ENCODE data around the gene SORCS1. TPM values are rescaled to one million over a fixed set of nuclear protein-coding genes. Genes with fewer than 3 reads are reported as not detected.

SORCS1 gene
- total RNA-seq, 1 donor from 2014 or later = not detected

DNA sequence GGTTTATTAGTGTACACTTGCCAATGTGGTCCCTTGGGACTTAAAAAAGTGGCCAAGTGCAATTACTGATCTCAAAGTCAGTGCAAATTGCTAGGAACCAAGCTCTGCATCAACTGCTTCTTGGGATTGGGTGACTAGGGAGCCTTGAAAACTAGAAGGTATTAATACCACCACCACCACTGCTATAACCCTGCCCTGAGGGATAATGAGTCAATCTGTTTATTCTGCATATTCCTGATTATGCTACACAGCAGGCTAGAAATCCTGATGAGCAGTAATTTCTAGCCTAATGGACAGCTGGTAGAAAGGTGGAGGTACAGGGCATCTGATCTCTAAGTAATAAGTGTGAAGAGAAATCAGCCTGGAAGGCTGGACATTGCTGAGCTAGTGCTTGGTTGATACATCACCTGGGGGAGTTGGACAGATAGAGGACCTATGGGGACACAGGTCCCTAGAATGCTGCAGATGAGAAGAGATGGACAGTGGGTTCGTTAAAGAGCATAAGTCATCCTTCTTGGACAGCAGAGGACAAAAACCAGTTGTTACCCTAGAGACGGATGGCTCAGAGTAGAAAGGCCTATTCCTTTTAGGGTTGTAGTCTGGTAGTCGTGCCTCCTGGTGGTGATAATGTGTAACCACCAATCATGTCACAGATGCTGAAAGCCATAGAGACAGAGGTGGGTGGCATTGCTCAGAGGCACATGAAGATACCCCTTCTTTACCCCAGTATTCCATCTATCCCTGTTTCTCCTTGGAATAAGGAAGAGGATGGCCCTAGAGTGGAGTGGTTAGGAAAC lies 554.8 kb downstream of the SORCS1 start:
- intact Hi-C loops (cut with micrococcal nuclease) = no loop called here

GRCh38 chr10:106608066-106608465 lies 556.4 kb downstream of the SORCS1 start:
- intact Hi-C loops (cut with micrococcal nuclease) = no loop called here

- intact Hi-C loops (cut with micrococcal nuclease) = no loop called here
These were observed 569.2 kb downstream of the SORCS1 start for GRCh38 chr10:106595281-106595680.

DNA sequence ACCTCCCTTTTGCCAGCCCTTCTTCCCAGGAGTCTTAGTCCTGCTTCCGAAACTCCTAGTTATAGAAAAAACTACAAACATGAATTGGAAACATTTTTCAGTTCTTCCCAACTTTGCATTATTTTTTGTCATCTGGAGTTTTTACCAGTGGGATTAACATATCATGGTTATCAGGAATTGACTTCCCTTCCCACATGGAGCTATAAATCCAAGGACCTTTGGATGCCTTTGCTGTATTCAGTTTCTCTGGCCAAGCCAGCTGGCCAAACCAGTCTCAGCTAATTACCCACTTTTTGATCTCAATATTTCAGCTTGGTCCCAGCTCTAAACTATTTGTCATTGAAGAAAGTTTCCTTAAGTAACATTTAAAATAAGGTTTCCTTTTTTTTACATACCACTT lies 570.6 kb downstream of the SORCS1 start:
- intact Hi-C loops (cut with micrococcal nuclease) = no loop called here

DNA sequence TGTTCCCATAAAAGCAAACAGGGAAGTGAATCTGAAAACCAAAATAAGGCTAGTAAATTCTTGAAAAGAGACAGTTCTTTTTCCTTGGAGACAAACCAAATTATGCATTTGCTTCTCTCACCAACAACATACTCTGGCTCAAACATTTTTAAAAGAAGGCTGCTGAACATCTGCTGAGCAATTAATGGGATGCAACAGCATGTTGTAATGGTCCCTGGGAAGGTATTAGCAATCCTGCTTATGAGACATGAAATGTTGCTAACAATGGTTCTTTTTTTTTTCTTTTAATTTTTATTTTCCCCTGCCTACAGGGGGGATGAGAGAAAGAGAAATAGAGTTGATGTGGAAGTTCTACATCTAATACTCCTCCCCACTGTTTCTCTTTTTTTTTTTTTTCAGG lies 572.1 kb downstream of the SORCS1 start:
- intact Hi-C loops (cut with micrococcal nuclease) = no loop called here

GRCh38 chr10:106582291-106582690 lies 582.2 kb downstream of the SORCS1 start:
- intact Hi-C loops (cut with micrococcal nuclease) = no loop called here

DNA sequence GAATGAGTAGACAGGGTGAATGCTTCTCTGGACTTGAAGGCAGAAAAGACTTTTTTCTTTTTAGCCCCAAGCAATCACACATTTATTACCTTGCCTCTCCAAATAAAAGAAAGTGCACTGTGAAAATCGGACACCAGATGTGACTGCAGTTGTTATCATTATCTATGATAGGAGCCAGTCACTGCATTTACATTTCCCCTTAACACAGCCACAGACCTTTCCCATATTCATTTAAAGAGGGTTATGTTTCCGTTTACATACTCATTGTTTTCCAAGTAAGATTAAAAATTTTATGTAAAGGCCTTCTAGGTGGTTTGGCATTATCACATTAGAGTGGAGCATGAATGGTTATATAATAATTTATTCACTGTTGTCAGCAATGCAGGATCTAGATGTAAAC lies 586.8 kb downstream of the SORCS1 start:
- intact Hi-C loops (cut with micrococcal nuclease) = no loop called here

GRCh38 chr10:106577266-106577665 lies 587.2 kb downstream of the SORCS1 start:
- intact Hi-C loops (cut with micrococcal nuclease) = no loop called here

- intact Hi-C loops (cut with micrococcal nuclease) = no loop called here
These were observed 588.0 kb downstream of the SORCS1 start for GRCh38 chr10:106576534-106576933.

DNA sequence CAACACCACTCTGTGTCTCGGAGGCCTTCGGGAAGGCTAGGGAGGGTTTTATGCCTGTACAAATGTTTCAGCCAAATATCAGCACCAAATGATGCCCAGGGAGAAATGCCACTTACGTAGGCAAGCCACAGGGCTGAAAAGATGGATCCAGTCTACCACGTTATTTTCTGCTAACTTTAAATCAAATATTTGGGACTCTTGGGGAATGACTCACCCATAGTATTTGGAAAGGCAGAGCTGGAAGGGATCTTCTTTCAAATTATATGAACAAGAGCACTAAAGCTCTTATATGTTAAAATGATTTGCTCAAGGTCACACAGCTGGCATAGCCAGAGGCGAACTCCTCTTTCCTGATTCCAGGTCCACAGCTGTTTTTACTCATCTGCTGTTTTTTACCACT lies 591.4 kb downstream of the SORCS1 start:
- intact Hi-C loops (cut with micrococcal nuclease) = no loop called here

GRCh38 chr10:106571192-106571946 lies 593.1 kb downstream of the SORCS1 start:
- intact Hi-C loops (cut with micrococcal nuclease) = no loop called here

DNA sequence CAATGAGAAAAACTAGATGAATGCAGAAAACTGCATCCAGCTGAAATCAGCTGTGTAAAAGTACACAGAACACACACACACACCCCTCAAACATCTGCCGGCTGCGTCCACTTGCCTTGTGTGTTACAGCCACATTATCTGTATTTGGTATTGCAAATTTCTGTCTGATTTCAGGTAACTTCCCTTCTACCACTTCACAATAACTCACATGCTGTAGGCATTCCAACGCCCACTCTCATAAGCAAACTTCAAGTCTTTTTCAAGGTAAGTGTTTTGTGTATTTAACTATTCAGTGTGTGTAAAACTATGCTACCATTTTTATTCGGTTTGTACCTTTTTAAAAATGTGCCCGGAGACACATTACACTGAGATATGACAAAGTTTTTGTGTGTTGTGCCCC lies 594.2 kb downstream of the SORCS1 start:
- intact Hi-C loops (cut with micrococcal nuclease) = no loop called here

DNA sequence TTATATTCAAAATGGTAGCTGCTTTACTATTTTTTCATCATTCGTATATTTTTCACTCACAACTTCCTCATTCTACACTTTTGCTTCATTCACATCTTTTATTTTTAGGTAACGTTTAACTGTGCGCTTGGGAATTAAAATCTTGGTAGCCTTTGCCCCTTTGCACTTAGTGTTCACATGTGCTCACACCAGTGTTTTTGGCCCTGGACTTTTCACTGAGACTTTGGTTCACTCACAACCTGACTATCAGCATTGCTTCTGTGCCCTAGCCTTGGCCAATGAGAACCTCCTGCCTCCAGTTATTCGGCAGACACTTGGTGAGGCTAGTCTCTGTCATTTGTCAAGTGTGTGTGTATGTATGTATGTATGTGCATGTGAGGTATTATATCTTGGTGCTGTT lies 596.9 kb downstream of the SORCS1 start:
- intact Hi-C loops (cut with micrococcal nuclease) = no loop called here

GRCh38 chr10:106566873-106567272 lies 597.6 kb downstream of the SORCS1 start:
- intact Hi-C loops (cut with micrococcal nuclease) = no loop called here

GRCh38 chr10:106565546-106565945 lies 599.0 kb downstream of the SORCS1 start:
- intact Hi-C loops (cut with micrococcal nuclease) = no loop called here

GRCh38 chr10:106563384-106563783 lies 601.1 kb downstream of the SORCS1 start:
- intact Hi-C loops (cut with micrococcal nuclease) = no loop called here

DNA sequence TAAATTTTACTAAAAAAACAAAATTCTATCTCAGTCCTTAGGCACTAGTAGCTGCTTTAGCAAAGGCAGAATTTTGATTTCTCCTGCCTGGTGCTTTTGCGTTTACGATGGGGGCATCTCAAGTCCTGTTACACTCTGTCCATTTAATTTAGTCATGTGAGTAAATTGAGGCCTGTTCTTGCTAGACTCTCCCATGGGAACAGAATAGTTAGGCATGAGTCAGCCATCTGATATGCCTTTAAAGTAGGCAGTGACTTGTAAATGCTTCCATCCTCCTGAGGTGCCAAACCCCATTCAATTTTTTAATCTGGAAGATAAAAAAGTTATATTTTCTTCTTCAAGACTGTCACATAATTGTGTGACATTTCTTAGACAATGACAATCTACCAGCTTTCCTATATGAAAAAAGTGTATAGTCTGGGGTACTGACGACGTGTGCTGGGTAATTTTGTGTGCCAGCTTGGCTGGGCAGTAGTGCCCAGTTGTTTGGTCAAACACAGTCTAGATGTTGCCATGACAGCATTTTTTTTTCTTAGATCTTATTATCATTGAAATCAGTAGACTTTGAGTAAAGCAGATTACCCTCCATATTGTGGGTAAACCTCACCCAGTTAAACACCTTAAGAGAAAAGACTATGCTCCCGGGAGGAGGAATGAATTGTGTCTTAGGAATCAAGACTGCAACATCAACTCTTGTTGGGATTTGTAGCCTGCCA lies 603.4 kb downstream of the SORCS1 start:
- intact Hi-C loops (cut with micrococcal nuclease) = no loop called here

DNA sequence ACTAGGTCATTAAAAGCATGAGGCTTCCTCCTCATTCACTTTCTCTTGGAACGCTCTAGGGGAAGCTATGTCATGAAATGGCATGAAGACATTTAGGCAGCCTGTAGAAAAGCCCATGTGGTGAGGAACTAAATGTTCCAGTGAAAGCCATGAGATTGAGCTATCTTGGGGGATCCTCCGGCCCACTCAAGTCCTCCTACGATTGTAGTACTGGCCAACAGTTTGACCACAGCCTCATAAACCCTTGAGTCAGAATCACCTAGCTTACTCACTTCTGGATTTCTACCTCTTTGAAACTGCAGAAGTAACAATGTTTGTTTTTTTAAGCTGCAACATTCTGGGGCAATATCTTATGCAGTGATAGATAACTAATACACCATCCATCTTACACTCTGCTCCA lies 605.1 kb downstream of the SORCS1 start:
- intact Hi-C loops (cut with micrococcal nuclease) = no loop called here

- intact Hi-C loops (cut with micrococcal nuclease) = no loop called here
These were observed 606.4 kb downstream of the SORCS1 start for GRCh38 chr10:106557951-106558733.

GRCh38 chr10:106557053-106557452 lies 607.5 kb downstream of the SORCS1 start:
- intact Hi-C loops (cut with micrococcal nuclease) = no loop called here

- intact Hi-C loops (cut with micrococcal nuclease) = no loop called here
These were observed 608.9 kb downstream of the SORCS1 start for GRCh38 chr10:106555599-106555998.
